ENCODE measurements around the gene IL18RAP.

GRCh38 chr2:102421890-102422759 is 835 bp upstream of the IL18RAP start:
- TF ChIP-seq CTCF (IDR thresholded peaks at IDR 0.05) (no peak), POLR2AphosphoS5 (IDR thresholded peaks at IDR 0.05) (no peak), POLR2A (IDR thresholded peaks at IDR 0.05) (no peak), EP300 (IDR thresholded peaks at IDR 0.05) (no peak)
